ENCODE results near the gene SDK2.

The SDK2 gene

GRCh38 chr17:73466704-73467433 lies 177.4 kb downstream of the SDK2 start:
- DNase-seq (ENCODE audit: extremely low read depth, low read depth), result no peak
- TF ChIP-seq CTCF (IDR thresholded peaks at IDR 0.05; ENCODE audit: low read depth, low read length), result no peak

- TF ChIP-seq CTCF (IDR thresholded peaks at IDR 0.05; ENCODE audit: low read depth, low read length), result no peak
- no peak for DNase-seq (ENCODE audit: extremely low read depth, low read depth)
Observed at GRCh38 chr17:73465953-73466230, 178.4 kb downstream of the SDK2 start.

- no peak for DNase-seq (ENCODE audit: extremely low read depth, low read depth)
- TF ChIP-seq CTCF (IDR thresholded peaks at IDR 0.05; ENCODE audit: low read depth, low read length), result no peak
Observed at GRCh38 chr17:73465130-73465952, 178.9 kb downstream of the SDK2 start.

GRCh38 chr17:73464447-73464846 lies 179.8 kb downstream of the SDK2 start:
- TF ChIP-seq CTCF (IDR thresholded peaks at IDR 0.05; ENCODE audit: low read depth, low read length), result no peak

GRCh38 chr17:73463821-73464220 lies 180.4 kb downstream of the SDK2 start:
- no peak for DNase-seq (ENCODE audit: extremely low read depth, low read depth)
- TF ChIP-seq CTCF (IDR thresholded peaks at IDR 0.05; ENCODE audit: low read depth, low read length), result no peak

More at GRCh38 chr17:73464447-73464846, 179.8 kb downstream of the SDK2 start:
- no peak for DNase-seq (ENCODE audit: extremely low read depth, low read depth)

GRCh38 chr17:73462823-73463222 lies 181.4 kb downstream of the SDK2 start:
- DNase-seq (ENCODE audit: extremely low read depth, low read depth), result no peak

More at GRCh38 chr17:73462823-73463222, 181.4 kb downstream of the SDK2 start:
- TF ChIP-seq CTCF (IDR thresholded peaks at IDR 0.05; ENCODE audit: low read depth, low read length), result no peak
